Measurements from ENCODE around the gene CAMTA1. TPM values are rescaled to one million over a fixed set of nuclear protein-coding genes. Genes with fewer than 3 reads are reported as not detected.
A peak's percentile ranks its signal among the peaks of the same experiment; 100 is the strongest.

Gene CAMTA1
- polyA plus RNA-seq, 1 of the 3 experiments (the other 2 are of a cell fraction): 63.1 TPM

DNA sequence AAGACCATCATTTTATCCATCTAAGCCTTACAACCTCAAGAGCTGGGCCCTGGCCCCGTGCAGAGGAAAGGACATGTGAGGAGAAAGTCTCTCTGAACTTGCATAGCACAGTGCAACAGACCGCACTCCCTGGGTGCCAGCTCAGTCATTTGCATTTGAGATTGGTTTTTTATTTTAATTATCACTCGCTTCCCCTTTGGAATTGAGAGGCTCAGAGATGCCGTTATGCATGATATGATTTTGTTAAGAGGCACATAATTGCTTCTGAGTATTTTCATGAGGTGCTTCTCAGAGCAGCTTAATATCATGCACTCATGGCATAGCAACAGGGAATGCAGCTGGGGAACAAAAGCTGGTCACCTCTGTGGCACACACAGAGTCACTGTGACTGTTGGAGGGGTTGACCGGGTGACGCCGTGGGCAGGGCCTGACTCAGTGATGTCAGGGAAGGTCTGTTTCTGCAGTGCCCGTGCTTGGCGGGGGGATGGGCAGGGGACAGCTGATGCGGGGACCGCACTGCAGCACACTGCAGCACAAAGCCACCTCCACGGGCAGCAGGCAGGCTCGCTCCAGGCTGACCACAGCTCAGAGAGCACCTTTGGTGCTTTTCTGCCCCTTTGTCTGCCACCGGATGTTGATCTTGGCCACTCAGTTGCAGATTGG is 942.7 kb downstream of the CAMTA1 start:
- Histone ChIP-seq H3K27ac (ENCODE audit: low read depth in 2 of 2, low read length in 1 of 2) (peak overlapping the region in 1 of 2 experiments; percentile 35; a peak in 1 of 4 replicates), H3K4me1 (ENCODE audit: control insufficient read depth in 1 of 2, insufficient read depth in 2 of 2, low read depth in 1 of 2, low read length in 1 of 2) (peaks cover 0 to 18% of the 10 kb centered on the region in 2 experiments; a peak in 1 of 4 replicates), H3K9me3 (no peaks in the 10 kb centered on the region), H2AFZ (ENCODE audit: low read depth) (no peak overlapping the region), H3F3A (replicated peaks; ENCODE audit: insufficient read depth) (no peaks in the 10 kb centered on the region), H3K4me2 (no peak overlapping the region), H3K36me3 (replicated peaks in 1 of 2; ENCODE audit: control insufficient read depth in 1 of 2, insufficient read depth in 2 of 2, low read length in 1 of 2) (no peaks in the 10 kb centered on the region), H3K9me2 (no peaks in the 10 kb centered on the region), H4K20me1 (ENCODE audit: insufficient read depth) (no peaks in the 10 kb centered on the region), H3K79me2 (ENCODE audit: insufficient read depth) (no peaks in the 10 kb centered on the region), H3K9ac (no peak overlapping the region), H3K4me3 (ENCODE audit: low read depth in 2 of 2, low read length in 1 of 2) (no peak overlapping the region), H3K27me3 (ENCODE audit: insufficient read depth) (no peaks in the 10 kb centered on the region)
- TF ChIP-seq MEF2A (IDR thresholded peaks at IDR 0.05; ENCODE audit: borderline replicate concordance, low read depth) (no peak), PBX3 (IDR thresholded peaks at IDR 0.05) (no peak)
- CTCF ChIA-PET: interaction anchor here (1.2 to 2.6 kb wide), 4 partner anchors 25 to 280 kb away, joined by 3 to 11 read pairs (median 8); no protein-coding TSS in a partner anchor
- POLR2A ChIA-PET: no interaction called here
- peak; percentile 36 for DNase-seq
- 77% methylated on average over 11 of the region's 14 CpGs for WGBS (ENCODE audit: low lambda C conversion rate)

GRCh38 chr1:7729761-7730160 is 944.5 kb downstream of the CAMTA1 start:
- H3K4me3 ChIP-seq (ENCODE audit: low read depth in 2 of 2, low read length in 1 of 2): no peak overlapping the region
- no peaks in the 10 kb centered on the region for H3K9me2 ChIP-seq
- no peak overlapping the region for H3K4me2 ChIP-seq
- no peaks in the 10 kb centered on the region for H3K27me3 ChIP-seq (ENCODE audit: insufficient read depth)
- TF ChIP-seq RCOR1 (IDR thresholded peaks at IDR 0.05; ENCODE audit: low read length) (no peak), EP300 (IDR thresholded peaks at IDR 0.05; ENCODE audit: borderline replicate concordance in 1 of 2, low read depth in 1 of 2, low read length in 1 of 2) (no peak), TCF12 (IDR thresholded peaks at IDR 0.05) (no peak)
- H3K4me1 ChIP-seq (ENCODE audit: control insufficient read depth in 1 of 2, insufficient read depth in 2 of 2, low read depth in 1 of 2, low read length in 1 of 2): peaks cover 0 to 18% of the 10 kb centered on the region in 2 experiments; a peak in 1 of 4 replicates
- ChIA-PET CTCF (interaction anchor here (1.8 to 4.3 kb wide), 2 partner anchors 23 to 25 kb away, joined by 3 to 17 read pairs; no protein-coding TSS in a partner anchor), POLR2A (interaction anchor here (1.2 kb wide), 1 partner anchor 25 kb away, joined by 3 read pairs; no protein-coding TSS in a partner anchor)
- 88% methylated on average over 5 of the region's 5 CpGs for WGBS (ENCODE audit: low lambda C conversion rate)
- no peaks in the 10 kb centered on the region for H4K20me1 ChIP-seq (ENCODE audit: insufficient read depth)
- no peaks in the 10 kb centered on the region for H3K36me3 ChIP-seq (replicated peaks in 1 of 2; ENCODE audit: control insufficient read depth in 1 of 2, insufficient read depth in 2 of 2, low read length in 1 of 2)
- H3K9ac ChIP-seq: no peak overlapping the region
- DNase-seq: no peak
- H3F3A ChIP-seq (replicated peaks; ENCODE audit: insufficient read depth): no peaks in the 10 kb centered on the region
- no peaks in the 10 kb centered on the region for H3K9me3 ChIP-seq
- H3K79me2 ChIP-seq (ENCODE audit: insufficient read depth): no peaks in the 10 kb centered on the region
- H2AFZ ChIP-seq (ENCODE audit: low read depth): no peak overlapping the region
- H3K27ac ChIP-seq (ENCODE audit: low read depth in 2 of 2, low read length in 1 of 2): no peak overlapping the region

GRCh38 chr1:7732331-7732730 is 947.1 kb downstream of the CAMTA1 start:
- H3K9me3 ChIP-seq: no peaks in the 10 kb centered on the region
- no peak overlapping the region for H2AFZ ChIP-seq (ENCODE audit: low read depth)
- no peaks in the 10 kb centered on the region for H3K36me3 ChIP-seq (replicated peaks in 1 of 2; ENCODE audit: control insufficient read depth in 1 of 2, insufficient read depth in 2 of 2, low read length in 1 of 2)
- H4K20me1 ChIP-seq (ENCODE audit: insufficient read depth): no peaks in the 10 kb centered on the region
- CTCF ChIA-PET: interaction anchor here (1.3 to 4.3 kb wide), 3 partner anchors 17 to 64 kb away, joined by 5 to 18 read pairs (median 17); no protein-coding TSS in a partner anchor
- no peak overlapping the region for H3K4me3 ChIP-seq (ENCODE audit: low read depth in 2 of 2, low read length in 1 of 2)
- no peaks in the 10 kb centered on the region for H3K9me2 ChIP-seq
- H3K9ac ChIP-seq: no peak overlapping the region
- H3K4me1 ChIP-seq (ENCODE audit: control insufficient read depth in 1 of 2, insufficient read depth in 2 of 2, low read depth in 1 of 2, low read length in 1 of 2): peaks cover 0 to 8% of the 10 kb centered on the region in 2 experiments; a peak in 1 of 4 replicates
- 78% methylated on average over 17 of the region's 19 CpGs for WGBS (ENCODE audit: low lambda C conversion rate)
- POLR2A ChIA-PET: no interaction called here
- H3K4me2 ChIP-seq: no peak overlapping the region
- H3K27me3 ChIP-seq (ENCODE audit: insufficient read depth): no peaks in the 10 kb centered on the region
- no peaks in the 10 kb centered on the region for H3F3A ChIP-seq (replicated peaks; ENCODE audit: insufficient read depth)
- no peak for DNase-seq
- H3K79me2 ChIP-seq (ENCODE audit: insufficient read depth): no peaks in the 10 kb centered on the region
- H3K27ac ChIP-seq (ENCODE audit: low read depth in 2 of 2, low read length in 1 of 2): no peak overlapping the region
- TF ChIP-seq TAF1 (IDR thresholded peaks at IDR 0.05; ENCODE audit: borderline replicate concordance, low read depth, low read length) (no peak), RFX5 (IDR thresholded peaks at IDR 0.05; ENCODE audit: low read length) (no peak), CHD2 (IDR thresholded peaks at IDR 0.05; ENCODE audit: low read length, partially characterized antibody) (no peak), RXRA (IDR thresholded peaks at IDR 0.05; ENCODE audit: borderline replicate concordance, low read depth) (no peak), FOXJ3 (CRISPR knock-in tag; IDR thresholded peaks at IDR 0.05) (no peak), FOXM1 (IDR thresholded peaks at IDR 0.05; ENCODE audit: low read depth) (no peak), EZH2phosphoT487 (IDR thresholded peaks at IDR 0.05; ENCODE audit: borderline replicate concordance, low read depth) (no peak), USF1 (IDR thresholded peaks at IDR 0.05; ENCODE audit: borderline replicate concordance, low read depth) (no peak), IRF3 (IDR thresholded peaks at IDR 0.05; ENCODE audit: low read depth, low read length) (no peak), FOSL2 (IDR thresholded peaks at IDR 0.05; ENCODE audit: borderline replicate concordance, low read depth) (no peak), MEF2A (IDR thresholded peaks at IDR 0.05; ENCODE audit: borderline replicate concordance, low read depth) (no peak), SIN3A (IDR thresholded peaks at IDR 0.05; ENCODE audit: borderline replicate concordance, low read depth, low read length) (no peak)
- TF ChIP-seq, protein P1, sequence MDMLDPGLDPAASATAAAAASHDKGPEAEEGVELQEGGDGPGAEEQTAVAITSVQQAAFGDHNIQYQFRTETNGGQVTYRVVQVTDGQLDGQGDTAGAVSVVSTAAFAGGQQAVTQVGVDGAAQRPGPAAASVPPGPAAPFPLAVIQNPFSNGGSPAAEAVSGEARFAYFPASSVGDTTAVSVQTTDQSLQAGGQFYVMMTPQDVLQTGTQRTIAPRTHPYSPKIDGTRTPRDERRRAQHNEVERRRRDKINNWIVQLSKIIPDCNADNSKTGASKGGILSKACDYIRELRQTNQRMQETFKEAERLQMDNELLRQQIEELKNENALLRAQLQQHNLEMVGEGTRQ (IDR thresholded peaks at IDR 0.05; ENCODE audit: borderline replicate concordance, low read depth, low read length): no peak
